Calu3 (cell line): ENCODE data around the gene RDH5. TPM values are rescaled to one million over a fixed set of nuclear protein-coding genes. Genes with fewer than 3 reads are reported as not detected.

Source experiments
- BruUV-seq: library from RNA; stranded (reverse); fragments of 400-500 nt; replicated peaks from 2 replicates; lab custom pipeline; 2021; lab: Mats Ljungman, UMichigan
- CTCF ChIA-PET: fragments of 300-600 bp; sonication (Branson Sonifier 250); formaldehyde crosslinking; loops from one replicate; lab custom pipeline; 2022; ENCODE audit warnings: antibody characterized with exemption; lab: Charles Lee
- DNase-seq: peaks from one replicate; pipeline ENCODE4 v3.0.0; 2022
- H3K27ac Mint-ChIP-seq: one replicate; pipeline ENCODE4 v1.8.0; 2022; ENCODE audit warnings: mixed read lengths; ENCODE audit not compliant: unreplicated experiment
- H3K27me3 Mint-ChIP-seq: one replicate; pipeline ENCODE4 v1.8.0; 2022; ENCODE audit warnings: mixed read lengths; ENCODE audit not compliant: unreplicated experiment
- H3K36me3 Mint-ChIP-seq: one replicate; pipeline ENCODE4 v1.8.0; 2022; ENCODE audit warnings: mild to moderate bottlenecking, moderate library complexity, mixed read lengths; ENCODE audit not compliant: insufficient read depth, unreplicated experiment
- H3K4me1 Mint-ChIP-seq: one replicate; pipeline ENCODE4 v1.8.0; 2022; ENCODE audit warnings: mild to moderate bottlenecking, low read depth, mixed read lengths; ENCODE audit not compliant: unreplicated experiment
- H3K4me3 Mint-ChIP-seq: one replicate; pipeline ENCODE4 v1.8.0; 2022; ENCODE audit warnings: mild to moderate bottlenecking, low read depth, moderate library complexity, mixed read lengths; ENCODE audit not compliant: unreplicated experiment
- H3K9me3 Mint-ChIP-seq: one replicate; pipeline ENCODE4 v1.8.0; 2022; ENCODE audit warnings: low read depth, mixed read lengths; ENCODE audit not compliant: unreplicated experiment
- CTCF ChIP-seq: fragments of 200-600 bp; IDR thresholded peaks from one replicate; pipeline ENCODE4 v1.8.0; 2022; ENCODE audit warnings: antibody characterized with exemption; ENCODE audit not compliant: unreplicated experiment
- intact Hi-C: fragments of 100-400 bp; cut with micrococcal nuclease; formaldehyde crosslinking; loops from one replicate; pipeline ENCODE4 v1.10.0; 2022; ENCODE audit not compliant: unreplicated experiment
- total RNA-seq: library from RNA; stranded (reverse); gene quantifications from 2 replicates; pipeline ENCODE4 v1.2.3, GENCODE V29; 2022

Gene RDH5
- total RNA-seq, 1 experiment from 2014 or later = 11.2 TPM

- TF ChIP-seq CTCF = no peak
- no peaks in the 10 kb centered on the region for H3K36me3 Mint-ChIP-seq
- intact Hi-C loops = no loop called here
- no peak overlapping the region for H3K27ac Mint-ChIP-seq
- H3K4me1 Mint-ChIP-seq = no peaks in the 10 kb centered on the region
- no peak for DNase-seq
- H3K9me3 Mint-ChIP-seq = no peaks in the 10 kb centered on the region
- no TSS peak for BruUV-seq
- no peak overlapping the region for H3K4me3 Mint-ChIP-seq
- peaks cover 52% of the 10 kb centered on the region for H3K27me3 Mint-ChIP-seq
- CTCF ChIA-PET = interaction anchor here (0.6 to 1.4 kb wide), 4 partner anchors 9 to 371 kb away, joined by 3 to 4 read pairs (median 3); a partner anchor contains a TSS
Observed at GRCh38 chr12:55696796-55697462, 23.3 kb upstream of the RDH5 start.

GRCh38 chr12:55697686-55698085 lies 22.5 kb upstream of the RDH5 start:
- peaks cover 52% of the 10 kb centered on the region for H3K27me3 Mint-ChIP-seq
- DNase-seq = no peak
- H3K9me3 Mint-ChIP-seq = no peaks in the 10 kb centered on the region
- intact Hi-C loops = no loop called here
- no peak overlapping the region for H3K4me3 Mint-ChIP-seq
- H3K36me3 Mint-ChIP-seq = no peaks in the 10 kb centered on the region
- no TSS peak for BruUV-seq
- no peaks in the 10 kb centered on the region for H3K4me1 Mint-ChIP-seq
- no peak for TF ChIP-seq CTCF
- H3K27ac Mint-ChIP-seq = no peak overlapping the region
- CTCF ChIA-PET = interaction anchor here (3.2 kb wide), 1 partner anchor 16 kb away, joined by 14 read pairs; a partner anchor contains a TSS

DNA sequence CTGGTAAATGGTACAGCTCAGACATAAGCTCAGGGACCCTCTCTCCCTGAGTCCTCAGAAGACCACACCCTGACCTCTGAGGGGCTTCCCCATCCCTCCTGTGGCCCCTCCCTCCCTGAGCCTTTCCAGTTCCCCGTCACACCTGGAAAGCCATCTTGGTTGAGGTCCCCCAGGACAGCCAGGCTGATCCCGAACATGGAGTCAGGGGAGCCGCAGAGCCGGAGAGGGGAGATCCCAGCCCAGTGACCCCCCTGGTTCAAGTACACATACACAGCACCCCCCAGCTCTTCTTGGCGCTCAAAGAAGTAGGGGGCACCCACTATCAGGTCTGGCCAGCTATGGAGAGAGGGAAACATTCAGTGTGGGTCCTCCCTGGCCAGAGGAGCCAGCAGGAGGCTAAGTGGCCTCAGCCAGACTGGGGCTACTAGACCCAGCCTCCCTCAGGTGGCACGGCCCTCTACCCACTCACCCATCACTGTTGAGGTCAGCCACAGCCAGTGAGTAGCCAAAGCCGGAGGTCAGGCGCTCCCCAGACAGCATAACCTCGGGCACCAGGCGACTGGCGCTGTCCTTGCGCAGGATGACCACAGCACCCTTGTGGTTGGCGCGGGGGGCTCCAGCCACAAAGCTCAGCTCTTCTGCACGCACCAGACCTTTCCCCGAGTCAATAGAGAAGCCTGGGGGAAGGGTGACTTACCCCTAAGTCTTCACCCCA lies 21.8 kb upstream of the RDH5 start:
- no peaks in the 10 kb centered on the region for H3K36me3 Mint-ChIP-seq
- H3K9me3 Mint-ChIP-seq = no peaks in the 10 kb centered on the region
- H3K4me3 Mint-ChIP-seq = no peak overlapping the region
- peaks cover 58% of the 10 kb centered on the region for H3K27me3 Mint-ChIP-seq
- DNase-seq = no peak
- BruUV-seq = no TSS peak
- CTCF ChIA-PET = interaction anchor here (3.2 kb wide), 1 partner anchor 17 kb away, joined by 14 read pairs; a partner anchor contains a TSS
- no peaks in the 10 kb centered on the region for H3K4me1 Mint-ChIP-seq
- H3K27ac Mint-ChIP-seq = no peak overlapping the region
- intact Hi-C loops = no loop called here
- no peak for TF ChIP-seq CTCF

GRCh38 chr12:55698965-55699364 lies 21.2 kb upstream of the RDH5 start:
- intact Hi-C loops = no loop called here
- DNase-seq = no peak
- H3K9me3 Mint-ChIP-seq = no peaks in the 10 kb centered on the region
- CTCF ChIA-PET = interaction anchor here (0.6 to 3.2 kb wide), 2 partner anchors 17 to 59 kb away, joined by 4 to 14 read pairs; a partner anchor contains a TSS
- no peaks in the 10 kb centered on the region for H3K36me3 Mint-ChIP-seq
- H3K4me1 Mint-ChIP-seq = no peaks in the 10 kb centered on the region
- H3K27me3 Mint-ChIP-seq = peaks cover 64% of the 10 kb centered on the region
- BruUV-seq = no TSS peak
- TF ChIP-seq CTCF = no peak
- H3K4me3 Mint-ChIP-seq = no peak overlapping the region
- no peak overlapping the region for H3K27ac Mint-ChIP-seq
